Heart left ventricle (tissue), 16 donors: ENCODE results near the gene APOBEC3H. TPM values are rescaled to one million over a fixed set of nuclear protein-coding genes. Genes with fewer than 3 reads are reported as not detected.

Experiments used
- ATAC-seq, 4 donors: fragments of 200-7000 bp; cut with Tn5 transposase; one replicate each; pipeline ENCODE4 v1.9.1; 2020 to 2022; ENCODE audit warnings: moderate library complexity in 4 of 4, mild to moderate bottlenecking in 3 of 4, moderate number of reproducible peaks in 1 of 4
- DNase-seq, 5 donors: peaks; one replicate each; pipeline ENCODE4 v3.0.0-alpha.2; 2020
- H3K27ac ChIP-seq, 12 donors: fragments of 200-600 bp; sonication (generic) in 4 of 12; one replicate each; pipeline versions ENCODE4 v1.5.0 to v1.8.0; 2016 to 2022; ENCODE audit warnings: mild to moderate bottlenecking in 2 of 12
- H3K27me3 ChIP-seq, 9 donors: fragments of 200-600 bp; sonication (generic) in 2 of 9; one replicate each; pipeline versions ENCODE4 v1.5.1 to v1.8.0; 2016 to 2022; ENCODE audit warnings: mild to moderate bottlenecking in 3 of 9
- H3K36me3 ChIP-seq, 9 donors: fragments of 200-600 bp; sonication (generic) in 2 of 9; one replicate each; pipeline versions ENCODE4 v1.5.0 to v1.8.0; 2018 to 2022; ENCODE audit warnings: mild to moderate bottlenecking in 2 of 9
- H3K4me1 ChIP-seq, 12 donors: fragments of 200-600 bp; sonication (generic) in 4 of 12; one replicate each; pipeline versions ENCODE4 v1.5.0 to v1.8.0; 2016 to 2022; ENCODE audit warnings: mild to moderate bottlenecking in 3 of 12
- H3K4me3 ChIP-seq, 12 donors: fragments of 200-600 bp; sonication (generic) in 4 of 12; one replicate each; pipeline versions ENCODE4 v1.5.0 to v1.8.0; 2017 to 2022; ENCODE audit warnings: mild to moderate bottlenecking in 9 of 12, moderate library complexity in 4 of 12
- H3K9me3 ChIP-seq, 12 donors: fragments of 200-600 bp; sonication (generic) in 4 of 12; one replicate each; pipeline versions ENCODE4 v1.5.0 to v1.8.0; 2016 to 2022; ENCODE audit warnings: mild to moderate bottlenecking in 1 of 12
- CTCF ChIP-seq, 12 donors: fragments of 200-600 bp; sonication (generic) in 4 of 12; IDR thresholded peaks; one replicate each; pipeline versions ENCODE4 v1.5.0 to v1.8.0; 2018 to 2022; ENCODE audit warnings: antibody characterized with exemption in 12 of 12, mild to moderate bottlenecking in 5 of 12
- POLR2A ChIP-seq, 2 donors: fragments of 450-650 bp; IDR thresholded peaks; one replicate each; pipeline ENCODE4 v1.6.1; 2017; ENCODE audit warnings: antibody characterized with exemption in 2 of 2, mild to moderate bottlenecking in 2 of 2, moderate library complexity in 2 of 2
- WGBS, 4 donors: extraction: QIAGEN DNeasy Blood & Tissue Kit in 2 of 4; methylation state at CpG; one replicate each; pipeline versions ENCODE4 v1.1.5 to v1.1.7; 2013 to 2018; 5-methylcytosine and 5-hydroxymethylcytosine counted together
- intact Hi-C, 10 donors: fragments of 100-400 bp; cut with DNase I; formaldehyde crosslinking; loops; one replicate each; pipeline versions ENCODE4 v1.11.1 to v1.14.2; 2022
- polyA plus RNA-seq, 2 donors: library from polyadenylated mRNA; stranded (reverse); fragments of 200-250 nt; gene quantifications; one replicate each; pipeline ENCODE4 v1.2.3, GENCODE V29; 2013
- total RNA-seq, 9 donors: library from RNA; depleted of rRNA in 2 of 9; stranded (reverse); fragments of >200 nt in 2 of 9; fragmentation: NEBNext Ultra II Directional in 3 of 9; extraction: Animal tissue kit (Norgen Biotek cat#: 25700) in 3 of 9; gene quantifications; one replicate each; pipeline versions ENCODE4 v1.1.0 to v1.2.4, GENCODE V29; 2016 to 2023
- donor health status: ischemic (EF 13 %, LVEDD 7.1; RV severe dilation, severe dysfunction).
- donor health status: healthy with polysubstance abuse.
- donor health status: DM: no; HTN: yes; CAD: no.
- donor health status: DM: no; HTN: no; CAD: no.
- donor health status: ischemic (EF 25% LVEDD 6.9; RV normal size, moderate dysfunction).
- donor health status: ischemic (EF 25% LVEDD 5.7; RV mildly dilated, moderate dysfunction).
- donor health status: healthy.
- donor health status: DM: yes; HTN: yes; CAD: no.
- donor health status: ischemic (EF 35%, LVEDD 5.7; RV mildly dilated, moderate dysfunction).
- donor health status: nonischemic (EF 11% LVEDD 7.7; RV severe dilation, severe dysfunction).
- donor health status: DM: yes; HTN: yes; CAD: no.
- donor health status: PGD.
- donor health status: ischemic (EF 29% LVEDD 5.4; RV normal size, mild dysfunction).
- donor health status: nonischemic (EF 23%, LVEDD 6.1; RV moderate dilation, normal function).

The APOBEC3H gene
- total and polyA plus RNA-seq, 11 donors, result 0.21 to 1.7 (median 0.60) TPM; not detected in 6

DNA sequence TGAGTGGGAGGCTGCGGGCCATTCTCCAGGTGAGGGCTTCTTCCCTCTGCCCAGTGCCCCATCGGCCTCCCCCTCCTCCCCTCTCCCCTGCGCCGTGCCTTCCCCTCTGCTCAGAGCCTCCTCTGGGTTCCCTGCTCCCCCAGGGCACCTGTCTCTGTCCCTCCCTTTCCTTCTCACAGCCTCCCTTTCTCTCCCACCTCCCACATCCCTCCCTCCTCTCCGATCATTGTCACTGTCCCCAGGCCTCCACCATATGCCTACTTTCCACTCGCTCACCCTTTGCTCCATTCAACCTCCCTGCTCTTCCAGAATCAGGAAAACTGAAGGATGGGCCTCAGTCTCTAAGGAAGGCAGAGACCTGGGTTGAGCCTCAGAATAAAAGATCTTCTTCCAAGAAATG is 9.9 kb upstream of the APOBEC3H start:
- H3K4me1 ChIP-seq, result peaks cover 0 to 20% (median 0%) of the 10 kb centered on the region in 12 donors
- TF ChIP-seq CTCF (IDR thresholded peaks at IDR 0.05) (no peak), POLR2A (IDR thresholded peaks at IDR 0.05) (no peak)
- H3K9me3 ChIP-seq, result no peaks in the 10 kb centered on the region
- H3K27ac ChIP-seq, result no peak overlapping the region
- intact Hi-C loops, result no loop called here
- peaks cover 0 to 5% (median 0%) of the 10 kb centered on the region in 9 donors for H3K27me3 ChIP-seq
- no peak overlapping the region for H3K4me3 ChIP-seq
- ATAC-seq, result no peak
- WGBS, 4 donors, result 87 to 96% (median 93%) methylated on average over 6 of the region's 6 CpGs
- H3K36me3 ChIP-seq, result peaks cover 0 to 14% (median 0%) of the 10 kb centered on the region in 9 donors
- no peak for DNase-seq

DNA sequence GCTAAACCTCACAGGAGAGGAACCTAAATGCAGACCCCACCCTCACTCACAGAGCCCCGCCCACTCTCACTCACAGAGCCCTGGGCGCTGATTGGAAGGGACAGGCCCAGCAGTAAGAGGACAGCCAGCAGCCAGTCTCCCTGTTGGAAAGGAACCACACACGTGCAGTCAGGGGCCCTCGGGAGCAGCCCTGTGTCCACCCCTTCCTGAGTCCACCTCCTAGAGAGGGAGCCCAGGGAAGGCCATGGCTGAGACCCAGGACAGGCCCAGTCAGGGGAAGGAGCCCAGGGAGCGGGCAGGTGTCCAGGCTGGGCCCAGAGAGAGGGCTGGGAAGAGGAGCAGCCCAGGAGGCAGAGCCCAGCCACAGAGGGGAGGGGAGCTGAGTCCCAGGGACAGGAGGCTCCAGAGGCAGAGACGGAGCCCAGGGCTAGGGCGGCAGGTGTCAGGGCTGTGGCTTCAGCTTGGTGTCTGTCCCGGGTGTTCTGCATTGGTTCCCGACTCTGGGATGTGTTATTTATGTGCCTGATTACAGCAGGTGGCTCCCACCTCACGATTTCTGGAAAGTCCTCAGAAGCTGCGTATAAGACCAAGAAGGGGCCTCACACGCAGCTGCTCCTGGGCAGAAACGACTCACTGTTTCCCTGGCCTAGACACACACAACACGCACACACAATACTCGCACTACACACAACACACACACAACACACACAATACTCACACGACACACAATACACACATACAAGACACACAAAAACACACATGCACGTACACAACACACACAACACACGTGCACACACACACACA is 9.0 kb upstream of the APOBEC3H start:
- no peak overlapping the region for H3K4me3 ChIP-seq
- ATAC-seq, result peak; percentile 25 to 77 (median 72)
- peak overlapping the region in 2 of 12 donors; percentile 11 to 15 for H3K27ac ChIP-seq
- peaks cover 0 to 5% (median 0%) of the 10 kb centered on the region in 9 donors for H3K27me3 ChIP-seq
- H3K36me3 ChIP-seq, result peaks cover 0 to 7% (median 0%) of the 10 kb centered on the region in 9 donors
- no peaks in the 10 kb centered on the region for H3K9me3 ChIP-seq
- intact Hi-C loops, result no loop called here
- peaks cover 0 to 30% (median 0%) of the 10 kb centered on the region in 12 donors for H3K4me1 ChIP-seq
- DNase-seq, result peak in 3 of 5 donors; percentile 34 to 49 (median 44)
- 55 to 61% (median 57%) methylated on average over 17 to 18 of the region's 18 CpGs for WGBS, 4 donors
- TF ChIP-seq POLR2A (IDR thresholded peaks at IDR 0.05) (no peak), CTCF (IDR thresholded peaks at IDR 0.05) (no peak)

- intact Hi-C loops, result no loop called here
- 78 to 88% (median 84%) methylated on average over 5 of the region's 5 CpGs for WGBS, 4 donors
- Histone ChIP-seq H3K27ac (no peak overlapping the region), H3K4me1 (peaks cover 0 to 31% (median 0%) of the 10 kb centered on the region in 12 donors), H3K27me3 (peaks cover 0 to 5% (median 0%) of the 10 kb centered on the region in 9 donors), H3K4me3 (no peak overlapping the region), H3K36me3 (peaks cover 0 to 5% (median 0%) of the 10 kb centered on the region in 9 donors), H3K9me3 (no peaks in the 10 kb centered on the region)
- ATAC-seq (no peak), DNase-seq (no peak)
- TF ChIP-seq CTCF (IDR thresholded peaks at IDR 0.05), result no peak
Measured at GRCh38 chr22:39088685-39089032, 8.4 kb upstream of the APOBEC3H start.

DNA sequence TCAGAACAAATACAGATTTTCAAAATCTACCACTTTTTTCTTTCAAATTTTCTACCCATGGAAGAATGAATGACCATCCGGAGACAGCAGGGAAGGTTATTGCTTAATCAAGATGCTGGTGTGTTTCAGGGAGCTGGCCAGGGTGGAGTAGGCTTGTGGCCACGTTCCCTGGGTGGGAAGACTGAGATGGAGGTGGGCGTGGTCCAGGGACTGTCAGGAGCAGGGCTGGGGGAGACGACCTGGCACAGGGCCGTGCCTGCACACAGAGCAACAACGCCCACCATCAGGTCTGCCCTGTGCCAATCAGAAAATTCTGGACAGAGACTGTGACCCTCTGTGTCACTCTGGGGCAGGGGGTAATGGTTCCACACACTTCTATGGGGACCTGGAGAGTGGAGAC is 7.1 kb upstream of the APOBEC3H start:
- WGBS, 4 donors, result 69 to 83% (median 78%) methylated on average over 6 of the region's 6 CpGs
- Histone ChIP-seq H3K4me3 (no peak overlapping the region), H3K27ac (peak overlapping the region in 1 of 12 donors; percentile 87), H3K4me1 (peaks cover 0 to 34% (median 0%) of the 10 kb centered on the region in 12 donors), H3K9me3 (no peaks in the 10 kb centered on the region), H3K27me3 (peaks cover 0 to 5% (median 0%) of the 10 kb centered on the region in 9 donors), H3K36me3 (peaks cover 0 to 5% (median 0%) of the 10 kb centered on the region in 9 donors)
- intact Hi-C loops, result no loop called here
- ATAC-seq, result no peak
- TF ChIP-seq POLR2A (IDR thresholded peaks at IDR 0.05), result no peak
- TF ChIP-seq CTCF (IDR thresholded peaks at IDR 0.05), result no peak
- DNase-seq, result no peak
